ENCODE measurements around the gene STUM. TPM values are rescaled to one million over a fixed set of nuclear protein-coding genes. Genes with fewer than 3 reads are reported as not detected.
"Not testable (repeated sequence)": the region's sequence is repeated elsewhere in the genome, so short reads cannot be mapped to it uniquely, and the experiment has no call there.

The STUM gene
- total RNA-seq, 2 donors from 2014 or later = 1.4 to 3.9 TPM

- no peak for ATAC-seq
- DNase-seq = no peak
- intact Hi-C loops (cut with DNase I, micrococcal nuclease) = loop anchor here in 1 of 2 donors (5.0 to 10.0 kb wide), 2 partner anchors 63 to 175 kb away; partner anchors contain the start of gene STUM
Measured at GRCh38 chr1:226609836-226610455, 61.4 kb downstream of the STUM start.

GRCh38 chr1:226610671-226611070, 62.1 kb downstream of the STUM start:
- DNase-seq (no peak), ATAC-seq (no peak)
- intact Hi-C loops (cut with DNase I, micrococcal nuclease) = loop anchor here in 1 of 2 donors (10.0 kb wide), 1 partner anchor 176 kb away; no protein-coding TSS in a partner anchor

GRCh38 chr1:226611301-226611700, 62.7 kb downstream of the STUM start:
- ATAC-seq = no peak

GRCh38 chr1:226611980-226612379, 63.4 kb downstream of the STUM start:
- ATAC-seq, DNase-seq: not testable (repeated sequence)
- intact Hi-C loops (cut with DNase I, micrococcal nuclease) = loop anchor here in 1 of 2 donors (10.0 kb wide), 1 partner anchor 177 kb away; no protein-coding TSS in a partner anchor

More at GRCh38 chr1:226611301-226611700, 62.7 kb downstream of the STUM start:
- intact Hi-C loops (cut with DNase I, micrococcal nuclease) = loop anchor here in 1 of 2 donors (10.0 kb wide), 1 partner anchor 176 kb away; no protein-coding TSS in a partner anchor
- no peak for DNase-seq

GRCh38 chr1:226615876-226616275, 67.3 kb downstream of the STUM start:
- ATAC-seq (no peak), DNase-seq (no peak)
- intact Hi-C loops (cut with DNase I, micrococcal nuclease) = loop anchor here in 1 of 2 donors (10.0 kb wide), 1 partner anchor 181 kb away; no protein-coding TSS in a partner anchor

- intact Hi-C loops (cut with DNase I, micrococcal nuclease) = loop anchor here in 1 of 2 donors (10.0 kb wide), 1 partner anchor 182 kb away; no protein-coding TSS in a partner anchor
- no peak for ATAC-seq
Measured at GRCh38 chr1:226616636-226617035, 68.1 kb downstream of the STUM start.

GRCh38 chr1:226617109-226617508, 68.5 kb downstream of the STUM start:
- intact Hi-C loops (cut with DNase I, micrococcal nuclease) = loop anchor here in 1 of 2 donors (10.0 kb wide), 1 partner anchor 182 kb away; no protein-coding TSS in a partner anchor
- ATAC-seq = no peak
- DNase-seq = peak in 1 of 2 donors; percentile 12

More at GRCh38 chr1:226616636-226617035, 68.1 kb downstream of the STUM start:
- no peak for DNase-seq

GRCh38 chr1:226617719-226618118, 69.2 kb downstream of the STUM start:
- DNase-seq = peak in 1 of 2 donors; percentile 5
- ATAC-seq = not testable (repeated sequence)
- intact Hi-C loops (cut with DNase I, micrococcal nuclease) = loop anchor here in 1 of 2 donors (10.0 kb wide), 1 partner anchor 183 kb away; no protein-coding TSS in a partner anchor

GRCh38 chr1:226618380-226618779, 69.8 kb downstream of the STUM start:
- peak in 1 of 2 donors; percentile 18 for DNase-seq
- intact Hi-C loops (cut with DNase I, micrococcal nuclease) = loop anchor here in 1 of 2 donors (10.0 kb wide), 1 partner anchor 184 kb away; no protein-coding TSS in a partner anchor
- ATAC-seq = no peak

GRCh38 chr1:226619031-226619430, 70.5 kb downstream of the STUM start:
- DNase-seq (peak in 1 of 2 donors; percentile 2), ATAC-seq (no peak)
- intact Hi-C loops (cut with DNase I, micrococcal nuclease) = loop anchor here in 1 of 2 donors (10.0 kb wide), 1 partner anchor 184 kb away; no protein-coding TSS in a partner anchor

- intact Hi-C loops (cut with DNase I, micrococcal nuclease) = no loop called here
- ATAC-seq = no peak
- DNase-seq = no peak
Measured at GRCh38 chr1:226622012-226622411, 73.4 kb downstream of the STUM start.

- DNase-seq (peak in 1 of 2 donors; percentile 13), ATAC-seq (no peak)
- intact Hi-C loops (cut with DNase I, micrococcal nuclease) = no loop called here
Measured at GRCh38 chr1:226624526-226624925, 76.0 kb downstream of the STUM start.

- ATAC-seq = no peak
- DNase-seq = peak in 1 of 2 donors; percentile 14
- intact Hi-C loops (cut with DNase I, micrococcal nuclease) = no loop called here
Measured at GRCh38 chr1:226625326-226625725, 76.8 kb downstream of the STUM start.

GRCh38 chr1:226625832-226626576, 77.4 kb downstream of the STUM start:
- ATAC-seq (no peak), DNase-seq (peak in 1 of 2 donors; percentile 10)
- intact Hi-C loops (cut with DNase I, micrococcal nuclease) = no loop called here

- ATAC-seq = peak; percentile 33
- intact Hi-C loops (cut with DNase I, micrococcal nuclease) = no loop called here
- DNase-seq = peak; percentile 50 to 53
Measured at GRCh38 chr1:226626577-226626956, 78.0 kb downstream of the STUM start.

- intact Hi-C loops (cut with DNase I, micrococcal nuclease) = no loop called here
- peak in 1 of 2 donors; percentile 11 for DNase-seq
Measured at GRCh38 chr1:226627050-226627755, 78.6 kb downstream of the STUM start.

GRCh38 chr1:226627924-226628611, 79.5 kb downstream of the STUM start:
- peak in 1 of 2 donors; percentile 21 for DNase-seq
- no peak for ATAC-seq
- intact Hi-C loops (cut with DNase I, micrococcal nuclease) = no loop called here

More at GRCh38 chr1:226627050-226627755, 78.6 kb downstream of the STUM start:
- peak; percentile 78 for ATAC-seq

GRCh38 chr1:226628612-226629155, 80.1 kb downstream of the STUM start:
- intact Hi-C loops (cut with DNase I, micrococcal nuclease) = no loop called here
- peak in 1 of 2 donors; percentile 14 for DNase-seq
- peak; percentile 41 for ATAC-seq
